Measurements from ENCODE around the gene RUSC2. TPM values are rescaled to one million over a fixed set of nuclear protein-coding genes. Genes with fewer than 3 reads are reported as not detected.

RUSC2 gene
- total RNA-seq, 2 experiments from 2014 or later = not detected

- BruUV-seq (replicated peaks) = no TSS peak
- Histone ChIP-seq H3K9me2 (ENCODE audit: insufficient read depth, low read length) (no peaks in the 10 kb centered on the region), H2AFZ (ENCODE audit: low read length) (no peak overlapping the region), H3K36me3 (ENCODE audit: insufficient read depth, low read length) (no peaks in the 10 kb centered on the region), H3K27ac (ENCODE audit: low read depth, low read length, poor library complexity, severe bottlenecking) (no peak overlapping the region), H3K9me3 (ENCODE audit: low read length) (no peaks in the 10 kb centered on the region), H3K79me2 (ENCODE audit: insufficient read depth, low read depth, low read length) (no peaks in the 10 kb centered on the region), H3K4me2 (ENCODE audit: low read length) (no peak overlapping the region), H4K20me1 (ENCODE audit: insufficient read depth, low read length) (no peaks in the 10 kb centered on the region), H3K4me3 (ENCODE audit: low read depth, low read length, poor library complexity, severe bottlenecking) (no peak overlapping the region), H3K4me1 (ENCODE audit: insufficient read depth, low read length, poor library complexity, severe bottlenecking) (no peaks in the 10 kb centered on the region)
- DNase-seq (ENCODE audit: low spot score) = no peak
- POLR2A ChIA-PET = no interaction called here
- CTCF ChIA-PET (ENCODE audit: unreplicated experiment) = no interaction called here
- intact Hi-C loops (cut with micrococcal nuclease; ENCODE audit: unreplicated experiment) = no loop called here
- no peak for TF ChIP-seq EZH2phosphoT487 (IDR thresholded peaks at IDR 0.05; ENCODE audit: borderline replicate concordance, low read depth, low read length)
- TF ChIP-seq CTCF (conservative IDR thresholded peaks at IDR 0.05; ENCODE audit: low read length) = no peak
These were observed 9.3 kb downstream of the RUSC2 start for GRCh38 chr9:35499029-35499700.

GRCh38 chr9:35499701-35500030 is 9.8 kb downstream of the RUSC2 start:
- DNase-seq (ENCODE audit: low spot score) = no peak
- Histone ChIP-seq H3K9me3 (ENCODE audit: low read length) (no peaks in the 10 kb centered on the region), H3K4me1 (ENCODE audit: insufficient read depth, low read length, poor library complexity, severe bottlenecking) (no peaks in the 10 kb centered on the region), H2AFZ (ENCODE audit: low read length) (no peak overlapping the region), H3K36me3 (ENCODE audit: insufficient read depth, low read length) (no peaks in the 10 kb centered on the region), H4K20me1 (ENCODE audit: insufficient read depth, low read length) (no peaks in the 10 kb centered on the region), H3K9me2 (ENCODE audit: insufficient read depth, low read length) (no peaks in the 10 kb centered on the region), H3K4me3 (ENCODE audit: low read depth, low read length, poor library complexity, severe bottlenecking) (no peak overlapping the region), H3K79me2 (ENCODE audit: insufficient read depth, low read depth, low read length) (no peaks in the 10 kb centered on the region), H3K4me2 (ENCODE audit: low read length) (no peak overlapping the region), H3K27ac (ENCODE audit: low read depth, low read length, poor library complexity, severe bottlenecking) (no peak overlapping the region)
- CTCF ChIA-PET (ENCODE audit: unreplicated experiment) = no interaction called here
- no peak for TF ChIP-seq EZH2phosphoT487 (IDR thresholded peaks at IDR 0.05; ENCODE audit: borderline replicate concordance, low read depth, low read length)
- no peak for TF ChIP-seq CTCF (conservative IDR thresholded peaks at IDR 0.05; ENCODE audit: low read length)
- POLR2A ChIA-PET = no interaction called here
- BruUV-seq (replicated peaks) = no TSS peak
- intact Hi-C loops (cut with micrococcal nuclease; ENCODE audit: unreplicated experiment) = loop anchor here (5.0 to 10.0 kb wide), 2 partner anchors 32 to 95 kb away; no protein-coding TSS in a partner anchor

- BruUV-seq (replicated peaks) = no TSS peak
- Histone ChIP-seq H2AFZ (ENCODE audit: low read length) (no peak overlapping the region), H3K79me2 (ENCODE audit: insufficient read depth, low read depth, low read length) (no peaks in the 10 kb centered on the region), H3K9me3 (ENCODE audit: low read length) (no peaks in the 10 kb centered on the region), H3K9me2 (ENCODE audit: insufficient read depth, low read length) (no peaks in the 10 kb centered on the region), H3K36me3 (ENCODE audit: insufficient read depth, low read length) (no peaks in the 10 kb centered on the region), H3K27ac (ENCODE audit: low read depth, low read length, poor library complexity, severe bottlenecking) (no peak overlapping the region), H3K4me2 (ENCODE audit: low read length) (no peak overlapping the region), H3K4me3 (ENCODE audit: low read depth, low read length, poor library complexity, severe bottlenecking) (no peak overlapping the region), H4K20me1 (ENCODE audit: insufficient read depth, low read length) (no peaks in the 10 kb centered on the region), H3K4me1 (ENCODE audit: insufficient read depth, low read length, poor library complexity, severe bottlenecking) (no peaks in the 10 kb centered on the region)
- POLR2A ChIA-PET = interaction anchor here (0.6 kb wide), 1 partner anchor 369 kb away, joined by 4 read pairs; no protein-coding TSS in a partner anchor
- intact Hi-C loops (cut with micrococcal nuclease; ENCODE audit: unreplicated experiment) = loop anchor here (5.0 to 10.0 kb wide), 2 partner anchors 33 to 95 kb away; no protein-coding TSS in a partner anchor
- TF ChIP-seq CTCF (conservative IDR thresholded peaks at IDR 0.05; ENCODE audit: low read length) (no peak), EZH2phosphoT487 (IDR thresholded peaks at IDR 0.05; ENCODE audit: borderline replicate concordance, low read depth, low read length) (no peak)
- no peak for DNase-seq (ENCODE audit: low spot score)
- CTCF ChIA-PET (ENCODE audit: unreplicated experiment) = no interaction called here
These were observed 10.3 kb downstream of the RUSC2 start for GRCh38 chr9:35500130-35500748.

All from OCI-LY7 (cell line).